IMR-90 (cell line): ENCODE results near the gene KYAT1. TPM values are rescaled to one million over a fixed set of nuclear protein-coding genes. Genes with fewer than 3 reads are reported as not detected.

Source experiments
- ATAC-seq: fragments of 200-7000 bp; cut with Tn5 transposase; 2 replicates; pipeline ENCODE4 v1.9.1; 2020; ENCODE audit warnings: low read depth, mild to moderate bottlenecking, moderate library complexity
- BruUV-seq: library from RNA; stranded (reverse); fragments of 400-500 nt; replicated peaks from 2 replicates; lab custom pipeline; 2021; lab: Mats Ljungman, UMichigan
- CTCF ChIA-PET: fragments of 300-600 bp; formaldehyde crosslinking; extraction: SDS; loops from one replicate; lab custom pipeline; 2021; ENCODE audit warnings: antibody characterized with exemption; lab: Yijun Ruan, JAX
- POLR2A ChIA-PET: fragments of 300-600 bp; sonication (Branson Sonifier 250); formaldehyde crosslinking; loops from one replicate; lab custom pipeline; 2022; ENCODE audit warnings: antibody characterized with exemption; ENCODE audit not compliant: unreplicated experiment; lab: Charles Lee
- DNase-seq: peaks from one replicate; pipeline ENCODE4 v3.0.0; 2013
- H2AFZ ChIP-seq: replicated peaks from 2 replicates; pipeline ENCODE3; 2013; ENCODE audit warnings: low read length, mild to moderate bottlenecking; ENCODE audit not compliant: poor library complexity
- H2AK5ac ChIP-seq: 2 replicates; pipeline ENCODE4 v1.6.1; 2013; ENCODE audit warnings: low read depth, low read length, inconsistent platforms
- H2AK9ac ChIP-seq: replicated peaks from 2 replicates; pipeline ENCODE3; 2013; ENCODE audit warnings: mild to moderate bottlenecking, low read depth, low read length, moderate library complexity; ENCODE audit not compliant: poor library complexity
- H2BK120ac ChIP-seq: 2 replicates; pipeline ENCODE4 v1.6.1; 2013; ENCODE audit warnings: low read depth, low read length, inconsistent platforms
- H2BK15ac ChIP-seq: 3 replicates; pipeline ENCODE4 v1.6.1; 2013; ENCODE audit warnings: low read depth, low read length, inconsistent platforms
- H2BK20ac ChIP-seq: 2 replicates; pipeline ENCODE4 v1.6.1; 2013; ENCODE audit warnings: low read depth, mild to moderate bottlenecking, inconsistent platforms, low read length, moderate library complexity
- H2BK5ac ChIP-seq: 2 replicates; pipeline ENCODE4 v1.6.1; 2013; ENCODE audit warnings: mild to moderate bottlenecking, low read depth, low read length, inconsistent platforms; ENCODE audit not compliant: poor library complexity, severe bottlenecking
- H3K14ac ChIP-seq: replicated peaks from 2 replicates; pipeline ENCODE4 v1.6.1; 2013; ENCODE audit warnings: low read depth, low read length, inconsistent platforms
- H3K18ac ChIP-seq: 2 replicates; pipeline ENCODE4 v1.6.1; 2013; ENCODE audit warnings: low read depth, low read length, control low read depth
- H3K23ac ChIP-seq: 2 replicates; pipeline ENCODE4 v1.6.1; 2013; ENCODE audit warnings: low read depth, low read length, inconsistent platforms
- H3K27ac ChIP-seq: 2 replicates; pipeline ENCODE4 v1.5.1; 2013; ENCODE audit warnings: mild to moderate bottlenecking, control low read depth, low read length; ENCODE audit not compliant: insufficient read depth
- H3K27me3 ChIP-seq: 2 replicates; pipeline ENCODE4 v1.6.1; 2013; ENCODE audit warnings: low read length; ENCODE audit not compliant: control insufficient read depth, insufficient read depth
- H3K36me3 ChIP-seq: 2 replicates; pipeline ENCODE4 v1.6.1; 2013; ENCODE audit warnings: low read length, mixed read lengths; ENCODE audit not compliant: control insufficient read depth, insufficient read depth
- H3K4ac ChIP-seq: 2 replicates; pipeline ENCODE4 v1.6.1; 2013; ENCODE audit warnings: low read depth, low read length, inconsistent platforms
- H3K4me1 ChIP-seq: 2 replicates; pipeline ENCODE4 v1.6.1; 2013; ENCODE audit warnings: low read length, mixed read lengths; ENCODE audit not compliant: control insufficient read depth, insufficient read depth
- H3K4me2 ChIP-seq: 2 replicates; pipeline ENCODE4 v1.6.1; 2013; ENCODE audit warnings: low read depth, mild to moderate bottlenecking, control low read depth, low read length, moderate library complexity
- H3K4me3 ChIP-seq: 2 replicates; pipeline ENCODE4 v1.5.1; 2013; ENCODE audit warnings: low read depth, mild to moderate bottlenecking, control low read depth, low read length, moderate library complexity; ENCODE audit not compliant: insufficient read depth
- H3K56ac ChIP-seq: 2 replicates; pipeline ENCODE4 v1.6.1; 2013; ENCODE audit warnings: low read length, inconsistent platforms; ENCODE audit not compliant: insufficient read depth; ENCODE audit errors: extremely low read depth
- H3K79me1 ChIP-seq, 2 experiments: 2 replicates each; pipeline ENCODE4 v1.6.1; 2013; ENCODE audit warnings: low read length in 2 of 2, inconsistent platforms in 1 of 2, low read depth in 1 of 2
- H3K9ac ChIP-seq: 2 replicates; pipeline ENCODE4 v1.6.1; 2013; ENCODE audit warnings: low read depth, low read length, control low read depth
- H3K9me1 ChIP-seq: 2 replicates; pipeline ENCODE4 v1.6.1; 2013; ENCODE audit warnings: low read length, inconsistent platforms; ENCODE audit not compliant: insufficient read depth
- H3K9me3 ChIP-seq: 2 replicates; pipeline ENCODE4 v1.6.1; 2013; ENCODE audit warnings: low read length; ENCODE audit not compliant: control insufficient read depth, insufficient read depth
- H4K20me1 ChIP-seq: 2 replicates; pipeline ENCODE4 v1.6.1; 2013; ENCODE audit warnings: low read length, inconsistent platforms; ENCODE audit not compliant: insufficient read depth
- H4K5ac ChIP-seq: 2 replicates; pipeline ENCODE4 v1.6.1; 2013; ENCODE audit warnings: mild to moderate bottlenecking, low read depth, low read length, control low read depth
- H4K8ac ChIP-seq, 2 experiments: 2 replicates each; pipeline ENCODE4 v1.6.1; 2013; ENCODE audit warnings: low read depth in 2 of 2, low read length in 2 of 2, control low read depth in 1 of 2, inconsistent platforms in 1 of 2
- H4K91ac ChIP-seq: 2 replicates; pipeline ENCODE4 v1.6.1; 2013; ENCODE audit warnings: low read depth, low read length, inconsistent platforms; ENCODE audit not compliant: insufficient read depth
- BHLHE40 ChIP-seq: fragments of 150-350 bp; IDR thresholded peaks from 2 replicates; pipeline ENCODE4 v1.6.1; 2016; ENCODE audit warnings: mild to moderate bottlenecking, low read depth, low read length
- CEBPB ChIP-seq: IDR thresholded peaks from 2 replicates; pipeline ENCODE4 v1.6.1; 2012; ENCODE audit warnings: low read depth, low read length, improper control_type of control experiment
- CHD1 ChIP-seq: IDR thresholded peaks from 2 replicates; pipeline ENCODE4 v1.6.1; 2012; ENCODE audit warnings: low read depth, low read length, improper control_type of control experiment
- CTCF ChIP-seq: conservative IDR thresholded peaks from 2 replicates; pipeline ENCODE4 v1.5.1; 2012; ENCODE audit warnings: mild to moderate bottlenecking, low read depth, low read length, improper control_type of control experiment
- ELK1 ChIP-seq: fragments of 150-350 bp; IDR thresholded peaks from 2 replicates; pipeline ENCODE4 v1.6.1; 2016; ENCODE audit warnings: low read depth, mild to moderate bottlenecking, low read length, moderate library complexity, borderline replicate concordance
- MAFK ChIP-seq: IDR thresholded peaks from 2 replicates; pipeline ENCODE4 v1.6.1; 2012; ENCODE audit warnings: low read depth, low read length, improper control_type of control experiment
- MAZ ChIP-seq: IDR thresholded peaks from 2 replicates; pipeline ENCODE4 v1.6.1; 2012; ENCODE audit warnings: low read depth, mild to moderate bottlenecking, low read length, improper control_type of control experiment, moderate library complexity, borderline replicate concordance
- NFE2L2 ChIP-seq: fragments of 150-350 bp; IDR thresholded peaks from 2 replicates; pipeline ENCODE4 v1.6.1; 2016; ENCODE audit warnings: low read depth, mild to moderate bottlenecking, low read length
- RAD21 ChIP-seq: IDR thresholded peaks from 2 replicates; pipeline ENCODE4 v1.6.1; 2012; ENCODE audit warnings: low read length, improper control_type of control experiment
- RCOR1 ChIP-seq: IDR thresholded peaks from 2 replicates; pipeline ENCODE4 v1.6.1; 2012; ENCODE audit warnings: mild to moderate bottlenecking, low read length, improper control_type of control experiment; ENCODE audit not compliant: insufficient replicate concordance
- RFX5 ChIP-seq: IDR thresholded peaks from 2 replicates; pipeline ENCODE4 v1.8.0; 2012; ENCODE audit warnings: low read depth, mild to moderate bottlenecking, low read length, moderate library complexity
- WGBS, 2 experiments: methylation state at CpG; one replicate each; pipeline versions ENCODE4 v1.1.5 to v1.1.7; 2013; ENCODE audit warnings: missing lambda C conversion rate in 2 of 2; ENCODE audit not compliant: insufficient read length in 1 of 2; ENCODE audit errors: extremely low coverage in 2 of 2; 5-methylcytosine and 5-hydroxymethylcytosine counted together
- dilution Hi-C: fragments of 300-500 bp; cut with HindIII; formaldehyde crosslinking; loops from one replicate; pipeline ENCODE4 v1.14.3; 2018; ENCODE audit warnings: low sequenced_read_pairs; ENCODE audit not compliant: unreplicated experiment
- in situ Hi-C: fragments of 300-500 bp; cut with MboI; formaldehyde crosslinking; loops from 3 replicates; pipeline ENCODE4 v1.14.3; 2019; ENCODE audit warnings: low sequenced_read_pairs, inconsistent platforms, mixed read lengths
- intact Hi-C: fragments of 100-400 bp; cut with micrococcal nuclease; formaldehyde crosslinking; loops from 2 replicates; pipeline ENCODE4 v1.10.0; 2022
- polyA plus RNA-seq, 3 experiments: library from polyadenylated mRNA; depleted of rRNA; stranded (reverse); fragments of >200 nt; gene quantifications; 2 replicates each; pipeline ENCODE4 v1.2.3, GENCODE V29; 2012; ENCODE audit warnings: low replicate concordance in 1 of 3
- total RNA-seq: library from RNA; depleted of rRNA; stranded (reverse); fragments of >200 nt; gene quantifications from 2 replicates; pipeline ENCODE4 v1.2.3, GENCODE V29; 2012
- TF ChIP-seq, protein P1 (sequence below): fragments of 150-350 bp; IDR thresholded peaks from 2 replicates; pipeline ENCODE4 v1.6.1; 2017; ENCODE audit warnings: mild to moderate bottlenecking, antibody characterized with exemption, low read length, low read depth

The KYAT1 gene
- total and polyA plus RNA-seq, 2 of the 4 experiments (the other 2 are of a cell fraction): 6.8 to 9.5 TPM

DNA sequence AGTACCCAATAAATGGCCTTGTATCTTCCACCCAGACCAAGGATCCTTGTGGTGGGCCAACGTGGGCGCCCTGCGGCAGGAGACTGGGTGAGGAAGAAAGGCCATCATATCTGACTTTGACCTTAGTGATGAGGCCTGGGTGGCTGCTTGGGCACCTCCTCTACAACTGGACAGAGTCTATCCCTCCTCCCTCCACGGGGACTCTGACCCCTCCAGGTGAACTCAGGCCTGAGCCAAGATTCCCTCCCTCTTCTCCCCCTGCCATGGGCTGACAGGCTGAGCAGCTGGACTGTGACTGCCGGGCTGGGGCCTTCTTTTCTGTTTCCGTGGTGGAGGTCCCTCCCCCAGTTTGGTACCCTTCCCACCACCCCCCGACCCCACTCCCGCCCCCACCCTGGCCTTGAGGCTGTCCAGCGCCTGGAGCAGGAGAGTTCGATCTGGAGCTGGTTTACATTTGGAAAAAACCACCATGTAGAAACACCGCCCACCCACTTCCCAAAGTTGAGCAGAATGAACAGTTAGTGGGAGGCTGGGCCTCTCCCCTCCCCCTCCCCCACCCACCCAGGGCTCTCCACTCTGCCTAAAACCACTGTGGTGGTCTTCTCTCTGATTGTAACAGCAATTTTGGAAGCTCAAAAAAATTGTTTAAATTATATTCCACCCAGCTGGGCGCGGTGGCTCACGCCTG lies 37.8 kb upstream of the KYAT1 start (continued):
- TF ChIP-seq BHLHE40: no peak

- no CpG with 5 or more reads among the region's 2 CpGs for WGBS, 2 experiments
- no peak for ATAC-seq
Observed at GRCh38 chr9:128918921-128919320, 37.2 kb upstream of the KYAT1 start.

More at GRCh38 chr9:128918921-128919320, 37.2 kb upstream of the KYAT1 start:
- ChIA-PET POLR2A (no interaction called here), CTCF (no interaction called here)
- H3K9ac ChIP-seq: no peak overlapping the region
- H3K27ac ChIP-seq: no peak overlapping the region
- H3K14ac ChIP-seq: peak overlapping the region; percentile 10; the same call in 1 of the 2 replicates
- H3K4me2 ChIP-seq: no peak overlapping the region
- DNase-seq: no peak
- H3K9me3 ChIP-seq: no peaks in the 10 kb centered on the region
- H3K4me3 ChIP-seq: no peak overlapping the region
- H3K4me1 ChIP-seq: peaks cover 17% of the 10 kb centered on the region
- dilution Hi-C loops: no loop called here
- intact Hi-C loops: no loop called here
- 0 out of 3 replicates have a peak overlapping the region, but pooled peaks have one; percentile 40 for H2BK15ac ChIP-seq
- no peak overlapping the region for H4K91ac ChIP-seq
- no peak overlapping the region; the same call in 1 of the 2 replicates for H2BK120ac ChIP-seq
- H3K27me3 ChIP-seq: no peaks in the 10 kb centered on the region
- no peak overlapping the region; a peak in 1 of 4 replicates for H4K8ac ChIP-seq
- peak overlapping the region; percentile 20 for H2AK9ac ChIP-seq
- no peak overlapping the region for H2AFZ ChIP-seq
- H4K20me1 ChIP-seq: no peaks in the 10 kb centered on the region
- peaks cover 22 to 70% of the 10 kb centered on the region in 2 experiments; a peak in 3 of 4 replicates for H3K79me1 ChIP-seq
- H2AK5ac ChIP-seq: 0 out of 2 replicates have a peak overlapping the region, but pooled peaks have one; percentile 36
- BruUV-seq: no TSS peak
- in situ Hi-C loops: no loop called here
- H3K36me3 ChIP-seq: peaks cover 24% of the 10 kb centered on the region
- H4K5ac ChIP-seq: no peak overlapping the region
- TF ChIP-seq RFX5: no peak
- no peak for TF ChIP-seq BHLHE40
- TF ChIP-seq RCOR1: no peak
- no peak for TF ChIP-seq CTCF
- no peak for TF ChIP-seq ELK1
- no peak for TF ChIP-seq MAZ
- TF ChIP-seq CHD1: no peak
- TF ChIP-seq CEBPB: no peak
- TF ChIP-seq MAFK: no peak
- no peak for TF ChIP-seq NFE2L2
- TF ChIP-seq RAD21: no peak
- TF ChIP-seq, protein P1, sequence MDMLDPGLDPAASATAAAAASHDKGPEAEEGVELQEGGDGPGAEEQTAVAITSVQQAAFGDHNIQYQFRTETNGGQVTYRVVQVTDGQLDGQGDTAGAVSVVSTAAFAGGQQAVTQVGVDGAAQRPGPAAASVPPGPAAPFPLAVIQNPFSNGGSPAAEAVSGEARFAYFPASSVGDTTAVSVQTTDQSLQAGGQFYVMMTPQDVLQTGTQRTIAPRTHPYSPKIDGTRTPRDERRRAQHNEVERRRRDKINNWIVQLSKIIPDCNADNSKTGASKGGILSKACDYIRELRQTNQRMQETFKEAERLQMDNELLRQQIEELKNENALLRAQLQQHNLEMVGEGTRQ: no peak
- no peak overlapping the region for H3K18ac ChIP-seq
- H2BK5ac ChIP-seq: no peak overlapping the region
- H3K56ac ChIP-seq: no peak overlapping the region
- peaks cover 25% of the 10 kb centered on the region for H3K9me1 ChIP-seq
- peak overlapping the region; percentile 1; the same call in 1 of the 2 replicates for H3K4ac ChIP-seq
- H2BK20ac ChIP-seq: no peak overlapping the region
- no peak overlapping the region for H3K23ac ChIP-seq
